ENCODE measurements around the gene ATP10A.

Gene ATP10A

GRCh38 chr15:25733856-25734679, 129.1 kb downstream of the ATP10A start:
- H3K18ac ChIP-seq (ENCODE audit: low read length), result no peak overlapping the region
- no peak overlapping the region for H2BK12ac ChIP-seq (ENCODE audit: low read length)
- no peak overlapping the region for H3K14ac ChIP-seq (ENCODE audit: low read length)
- H3K4ac ChIP-seq (ENCODE audit: low read depth, low read length), result no peak overlapping the region
- no peak for DNase-seq
- no peaks in the 10 kb centered on the region for H3K27me3 ChIP-seq (ENCODE audit: insufficient read depth, low read length)
- no peak overlapping the region for H2BK5ac ChIP-seq (ENCODE audit: low read depth, low read length, poor library complexity)
- H3K36me3 ChIP-seq (ENCODE audit: control insufficient read depth in 1 of 2, insufficient read depth in 2 of 2, low read length in 2 of 2), result no peaks in the 10 kb centered on the region
- H3K27ac ChIP-seq (ENCODE audit: low read depth, low read length), result no peak overlapping the region
- H3K79me1 ChIP-seq (ENCODE audit: low read length), result no peaks in the 10 kb centered on the region
- H4K91ac ChIP-seq (ENCODE audit: low read depth, low read length), result no peak overlapping the region
- no peaks in the 10 kb centered on the region for H3K9me3 ChIP-seq (ENCODE audit: insufficient read depth, low read depth, low read length)
- no peaks in the 10 kb centered on the region for H3K4me1 ChIP-seq (ENCODE audit: control insufficient read depth in 1 of 2, insufficient read depth in 2 of 2, low read length in 2 of 2)
- WGBS (ENCODE audit: extremely low coverage, insufficient coverage, insufficient read length), result no CpG with 5 or more reads among the region's 22 CpGs
- no peak overlapping the region for H2AFZ ChIP-seq (ENCODE audit: insufficient read depth, low read length, poor library complexity)
- no peak overlapping the region for H3K9ac ChIP-seq (ENCODE audit: low read length)
- H4K12ac ChIP-seq (ENCODE audit: low read depth, low read length), result no peak overlapping the region
- no peak overlapping the region for H2BK120ac ChIP-seq (ENCODE audit: insufficient read depth, low read length, poor library complexity)
- H3K23ac ChIP-seq (ENCODE audit: low read length), result no peak overlapping the region
- H3K4me3 ChIP-seq (ENCODE audit: low read depth, low read length), result no peak overlapping the region
- no peak overlapping the region for H3K4me2 ChIP-seq (ENCODE audit: low read length)
- H2AK5ac ChIP-seq (ENCODE audit: low read length), result no peak overlapping the region
- H4K8ac ChIP-seq (ENCODE audit: low read depth, low read length), result no peak overlapping the region
- no peaks in the 10 kb centered on the region for H3K79me2 ChIP-seq (ENCODE audit: control insufficient read depth, insufficient read depth, low read length, poor library complexity)

GRCh38 chr15:25733036-25733855, 129.9 kb downstream of the ATP10A start:
- WGBS (ENCODE audit: extremely low coverage, insufficient coverage, insufficient read length), result no CpG with 5 or more reads among the region's 18 CpGs
- H3K23ac ChIP-seq (ENCODE audit: low read length), result no peak overlapping the region
- H3K27me3 ChIP-seq (ENCODE audit: insufficient read depth, low read length), result no peaks in the 10 kb centered on the region
- no peak overlapping the region for H3K4me2 ChIP-seq (ENCODE audit: low read length)
- H2BK12ac ChIP-seq (ENCODE audit: low read length), result no peak overlapping the region
- H3K79me2 ChIP-seq (ENCODE audit: control insufficient read depth, insufficient read depth, low read length, poor library complexity), result no peaks in the 10 kb centered on the region
- H3K36me3 ChIP-seq (ENCODE audit: control insufficient read depth in 1 of 2, insufficient read depth in 2 of 2, low read length in 2 of 2), result no peaks in the 10 kb centered on the region
- H2BK120ac ChIP-seq (ENCODE audit: insufficient read depth, low read length, poor library complexity), result no peak overlapping the region
- H3K9ac ChIP-seq (ENCODE audit: low read length), result no peak overlapping the region
- H3K9me3 ChIP-seq (ENCODE audit: insufficient read depth, low read depth, low read length), result no peaks in the 10 kb centered on the region
- no peak overlapping the region for H2BK5ac ChIP-seq (ENCODE audit: low read depth, low read length, poor library complexity)
- H3K79me1 ChIP-seq (ENCODE audit: low read length), result no peaks in the 10 kb centered on the region
- no peak overlapping the region for H3K14ac ChIP-seq (ENCODE audit: low read length)
- no peak overlapping the region for H2AK5ac ChIP-seq (ENCODE audit: low read length)
- H4K91ac ChIP-seq (ENCODE audit: low read depth, low read length), result no peak overlapping the region
- no peak overlapping the region for H2AFZ ChIP-seq (ENCODE audit: insufficient read depth, low read length, poor library complexity)
- no peak for DNase-seq
- H4K12ac ChIP-seq (ENCODE audit: low read depth, low read length), result no peak overlapping the region
- no peak overlapping the region for H3K27ac ChIP-seq (ENCODE audit: low read depth, low read length)
- H3K4me1 ChIP-seq (ENCODE audit: control insufficient read depth in 1 of 2, insufficient read depth in 2 of 2, low read length in 2 of 2), result no peaks in the 10 kb centered on the region
- H3K4me3 ChIP-seq (ENCODE audit: low read depth, low read length), result no peak overlapping the region
- H4K8ac ChIP-seq (ENCODE audit: low read depth, low read length), result no peak overlapping the region
- H3K4ac ChIP-seq (ENCODE audit: low read depth, low read length), result no peak overlapping the region
- no peak overlapping the region for H3K18ac ChIP-seq (ENCODE audit: low read length)

DNA sequence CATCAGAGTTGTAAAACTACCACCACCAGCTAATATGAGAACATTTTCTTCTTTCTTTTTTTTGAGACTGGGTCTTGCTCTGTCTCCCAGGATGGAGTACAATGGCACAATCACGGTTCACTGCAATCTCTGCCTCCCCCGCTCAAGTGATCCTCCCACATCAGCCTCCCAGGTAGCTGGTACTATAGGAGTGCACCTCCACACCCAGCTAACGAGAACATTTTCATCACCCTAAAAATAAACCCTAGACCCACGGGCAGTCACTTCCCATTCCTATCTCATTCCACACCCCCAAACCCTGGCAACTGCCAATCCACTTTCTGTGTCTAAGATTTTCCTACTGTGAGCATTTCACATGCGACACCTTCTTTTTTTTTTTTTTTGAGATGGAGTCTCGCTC, 130.9 kb downstream of the ATP10A start:
- no peaks in the 10 kb centered on the region for H3K79me2 ChIP-seq (ENCODE audit: control insufficient read depth, insufficient read depth, low read length, poor library complexity)
- no peak overlapping the region for H3K27ac ChIP-seq (ENCODE audit: low read depth, low read length)
- H4K91ac ChIP-seq (ENCODE audit: low read depth, low read length), result no peak overlapping the region
- H3K4me1 ChIP-seq (ENCODE audit: control insufficient read depth in 1 of 2, insufficient read depth in 2 of 2, low read length in 2 of 2), result peaks cover 1 to 2% of the 10 kb centered on the region in 2 experiments
- H4K8ac ChIP-seq (ENCODE audit: low read depth, low read length), result no peak overlapping the region
- H3K79me1 ChIP-seq (ENCODE audit: low read length), result no peaks in the 10 kb centered on the region
- H4K12ac ChIP-seq (ENCODE audit: low read depth, low read length), result no peak overlapping the region
- no peak overlapping the region for H2AFZ ChIP-seq (ENCODE audit: insufficient read depth, low read length, poor library complexity)
- H2AK5ac ChIP-seq (ENCODE audit: low read length), result no peak overlapping the region
- no peaks in the 10 kb centered on the region for H3K27me3 ChIP-seq (ENCODE audit: insufficient read depth, low read length)
- no CpG with 5 or more reads among the region's 6 CpGs for WGBS (ENCODE audit: extremely low coverage, insufficient coverage, insufficient read length)
- H3K9me3 ChIP-seq (ENCODE audit: insufficient read depth, low read depth, low read length), result no peaks in the 10 kb centered on the region
- no peak overlapping the region for H2BK120ac ChIP-seq (ENCODE audit: insufficient read depth, low read length, poor library complexity)
- no peak for DNase-seq
- no peak overlapping the region for H3K18ac ChIP-seq (ENCODE audit: low read length)
- no peak overlapping the region for H3K23ac ChIP-seq (ENCODE audit: low read length)
- H3K4me2 ChIP-seq (ENCODE audit: low read length), result no peak overlapping the region
- H3K4me3 ChIP-seq (ENCODE audit: low read depth, low read length), result no peak overlapping the region
- H3K36me3 ChIP-seq (ENCODE audit: control insufficient read depth in 1 of 2, insufficient read depth in 2 of 2, low read length in 2 of 2), result no peaks in the 10 kb centered on the region
- H3K9ac ChIP-seq (ENCODE audit: low read length), result no peak overlapping the region
- H3K14ac ChIP-seq (ENCODE audit: low read length), result no peak overlapping the region
- H3K4ac ChIP-seq (ENCODE audit: low read depth, low read length), result no peak overlapping the region
- no peak overlapping the region for H2BK5ac ChIP-seq (ENCODE audit: low read depth, low read length, poor library complexity)
- H2BK12ac ChIP-seq (ENCODE audit: low read length), result no peak overlapping the region

GRCh38 chr15:25731411-25731810, 131.7 kb downstream of the ATP10A start:
- H3K4me2 ChIP-seq (ENCODE audit: low read length), result no peak overlapping the region
- no peak overlapping the region for H3K4me3 ChIP-seq (ENCODE audit: low read depth, low read length)
- no peak overlapping the region for H3K27ac ChIP-seq (ENCODE audit: low read depth, low read length)
- no peak overlapping the region for H2AFZ ChIP-seq (ENCODE audit: insufficient read depth, low read length, poor library complexity)
- H3K4ac ChIP-seq (ENCODE audit: low read depth, low read length), result no peak overlapping the region
- H3K9ac ChIP-seq (ENCODE audit: low read length), result no peak overlapping the region
- H3K79me2 ChIP-seq (ENCODE audit: control insufficient read depth, insufficient read depth, low read length, poor library complexity), result no peaks in the 10 kb centered on the region
- H4K91ac ChIP-seq (ENCODE audit: low read depth, low read length), result no peak overlapping the region
- WGBS (ENCODE audit: extremely low coverage, insufficient coverage, insufficient read length), result no CpG with 5 or more reads among the region's 2 CpGs
- no peak overlapping the region for H3K23ac ChIP-seq (ENCODE audit: low read length)
- H3K79me1 ChIP-seq (ENCODE audit: low read length), result no peaks in the 10 kb centered on the region
- no peak overlapping the region for H3K18ac ChIP-seq (ENCODE audit: low read length)
- H4K12ac ChIP-seq (ENCODE audit: low read depth, low read length), result no peak overlapping the region
- no peak for DNase-seq
- no peaks in the 10 kb centered on the region for H3K27me3 ChIP-seq (ENCODE audit: insufficient read depth, low read length)
- no peak overlapping the region for H4K8ac ChIP-seq (ENCODE audit: low read depth, low read length)
- H2BK5ac ChIP-seq (ENCODE audit: low read depth, low read length, poor library complexity), result no peak overlapping the region
- no peak overlapping the region for H2BK12ac ChIP-seq (ENCODE audit: low read length)
- no peak overlapping the region for H2BK120ac ChIP-seq (ENCODE audit: insufficient read depth, low read length, poor library complexity)
- no peaks in the 10 kb centered on the region for H3K36me3 ChIP-seq (ENCODE audit: control insufficient read depth in 1 of 2, insufficient read depth in 2 of 2, low read length in 2 of 2)
- peaks cover 1 to 2% of the 10 kb centered on the region in 2 experiments for H3K4me1 ChIP-seq (ENCODE audit: control insufficient read depth in 1 of 2, insufficient read depth in 2 of 2, low read length in 2 of 2)
- no peaks in the 10 kb centered on the region for H3K9me3 ChIP-seq (ENCODE audit: insufficient read depth, low read depth, low read length)
- H2AK5ac ChIP-seq (ENCODE audit: low read length), result no peak overlapping the region
- H3K14ac ChIP-seq (ENCODE audit: low read length), result no peak overlapping the region
